Activated T-helper 1 cell treated with anti-CD3 and anti-CD28 coated beads, Interleukin-12 subunit alpha, Interleukin-12 subunit beta, Interleukin-2, Interleukin-4 antibody, amounts not matched to agents 30 ng/mL and 10 ng/mL and 1 ng/mL, durations not matched to agents 14 hours and 24 hours and 36 hours (primary cell): ENCODE data around the gene EDN2. TPM values are rescaled to one million over a fixed set of nuclear protein-coding genes. Genes with fewer than 3 reads are reported as not detected.

Experiments used
- DNase-seq: peaks from one replicate; pipeline ENCODE4 v3.0.0; 2021; ENCODE audit warnings: low spot score
- H3K27ac Mint-ChIP-seq: one replicate; pipeline ENCODE4 v1.8.0; 2021; ENCODE audit warnings: mild to moderate bottlenecking, mixed read lengths
- H3K27me3 Mint-ChIP-seq: one replicate; pipeline ENCODE4 v1.8.0; 2022; ENCODE audit warnings: mild to moderate bottlenecking, moderate library complexity, mixed read lengths; ENCODE audit not compliant: insufficient read depth
- H3K36me3 Mint-ChIP-seq: one replicate; pipeline ENCODE4 v1.8.0; 2021; ENCODE audit warnings: low read depth, mixed read lengths
- H3K4me1 Mint-ChIP-seq: one replicate; pipeline ENCODE4 v1.8.0; 2021; ENCODE audit warnings: low read depth, mixed read lengths
- H3K4me3 Mint-ChIP-seq: one replicate; pipeline ENCODE4 v1.8.0; 2021; ENCODE audit warnings: mild to moderate bottlenecking, moderate library complexity, mixed read lengths
- H3K9me3 Mint-ChIP-seq: one replicate; pipeline ENCODE4 v1.8.0; 2021; ENCODE audit warnings: mixed read lengths
- intact Hi-C: fragments of 100-400 bp; cut with micrococcal nuclease; formaldehyde crosslinking; loops from one replicate; pipeline ENCODE4 v1.15.1; 2024
- total RNA-seq: library from RNA; stranded (reverse); gene quantifications from 2 replicates; pipeline ENCODE4 v1.2.3, GENCODE V29; 2022

The EDN2 gene
- total RNA-seq, result not detected in 2 replicates

DNA sequence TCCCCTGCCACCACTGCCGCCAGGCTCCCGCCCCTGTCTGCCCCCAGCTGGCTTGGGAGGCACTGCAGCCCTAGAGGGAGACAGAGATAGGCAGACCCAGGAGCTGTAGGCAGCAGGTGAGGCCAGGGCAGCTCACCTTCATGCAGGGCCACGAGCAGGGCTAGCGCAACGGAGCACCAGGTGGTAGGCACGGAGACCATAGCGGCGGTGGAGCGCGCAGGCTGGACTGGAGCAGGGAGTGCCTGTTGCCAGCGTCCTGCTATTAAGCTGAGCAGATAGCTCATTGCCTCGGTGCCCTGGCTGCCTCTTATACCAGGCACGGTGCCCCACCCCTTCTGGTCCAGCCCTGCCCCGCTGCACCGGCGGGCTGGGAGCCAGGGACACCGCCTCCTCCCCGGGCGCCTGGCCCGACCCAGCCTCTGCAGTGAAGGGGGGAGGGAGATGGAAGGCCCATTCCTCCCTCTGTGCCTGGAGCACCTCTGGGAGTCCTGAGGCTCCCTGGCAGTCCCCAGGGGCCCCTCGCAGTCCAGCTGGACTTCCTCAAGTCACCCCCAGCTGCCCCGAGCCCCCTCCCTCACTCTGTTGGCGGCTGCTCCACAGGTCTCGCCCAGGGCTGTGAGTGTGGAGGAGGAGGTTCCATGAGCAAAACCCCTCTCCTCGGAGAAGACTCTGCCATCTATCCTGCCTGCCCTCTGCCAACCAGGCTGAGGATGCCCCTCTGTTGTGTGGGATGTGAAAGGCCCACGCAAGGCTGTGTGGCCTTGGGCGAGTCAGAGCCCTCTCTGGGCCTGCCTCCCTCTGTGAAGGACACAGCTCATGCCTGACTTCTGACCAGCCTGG lies at the start of gene EDN2:
Gene EDN2, minus strand, starts transcription at position 282 of the 840 bp plus-strand sequence. Its CDS starts 82 bp downstream, at position 200.
- no peaks in the 10 kb centered on the region for H3K36me3 Mint-ChIP-seq
- peaks cover 7% of the 10 kb centered on the region for H3K27me3 Mint-ChIP-seq
- H3K27ac Mint-ChIP-seq, result peak within 1 kb of the TSS; percentile 34
- no peak within 1 kb of the TSS for H3K4me3 Mint-ChIP-seq
- intact Hi-C loops, result no loop called here
- peaks cover 19% of the 10 kb centered on the region for H3K4me1 Mint-ChIP-seq
- no peaks in the 10 kb centered on the region for H3K9me3 Mint-ChIP-seq
- DNase-seq, result no peak

GRCh38 chr1:41533731-41534080 lies 49.2 kb upstream of the EDN2 start:
- H3K27me3 Mint-ChIP-seq, result no peaks in the 10 kb centered on the region
- H3K4me3 Mint-ChIP-seq, result no peak overlapping the region
- intact Hi-C loops, result no loop called here
- DNase-seq, result no peak
- peaks cover 59% of the 10 kb centered on the region for H3K36me3 Mint-ChIP-seq
- H3K9me3 Mint-ChIP-seq, result peaks cover 15% of the 10 kb centered on the region
- peaks cover 14% of the 10 kb centered on the region for H3K4me1 Mint-ChIP-seq
- H3K27ac Mint-ChIP-seq, result peak overlapping the region; percentile 41

DNA sequence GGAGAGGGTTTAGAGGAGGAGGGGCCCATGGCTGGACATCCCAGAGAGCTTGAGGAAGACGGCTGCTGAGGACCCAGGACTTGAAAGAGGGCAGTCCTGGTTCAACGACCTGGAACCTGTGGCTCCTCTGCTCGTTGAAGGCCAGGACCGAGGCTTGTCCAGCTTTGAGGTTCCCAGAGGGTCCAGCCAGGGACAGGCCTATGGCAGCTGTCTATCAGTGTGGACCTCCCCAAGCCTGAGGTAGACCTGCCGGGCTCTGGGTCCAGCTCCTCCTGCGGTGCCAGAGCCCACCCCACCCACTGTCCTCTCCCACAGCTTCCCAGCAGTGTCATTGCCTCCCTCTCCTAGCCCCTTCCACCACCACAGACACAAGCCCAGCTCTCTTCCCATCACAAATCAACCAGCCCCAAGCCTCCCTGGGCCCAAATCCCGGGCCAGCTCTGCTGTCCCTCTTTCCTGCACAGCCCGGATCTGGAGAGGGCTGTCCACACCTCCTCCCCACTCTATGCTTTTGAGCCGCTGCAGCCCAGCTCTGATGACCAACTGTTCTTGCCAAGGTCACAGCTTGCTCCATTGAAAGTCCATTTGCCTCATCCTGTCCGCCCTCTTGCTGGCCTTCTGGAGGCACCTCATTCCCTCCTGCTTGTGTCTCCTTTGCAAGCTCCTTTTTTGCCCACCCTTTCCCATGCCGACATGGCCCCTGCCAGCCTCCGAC lies 48.7 kb upstream of the EDN2 start:
- Mint-ChIP-seq H3K4me1 (peaks cover 14% of the 10 kb centered on the region), H3K36me3 (peaks cover 59% of the 10 kb centered on the region), H3K9me3 (peaks cover 15% of the 10 kb centered on the region), H3K27ac (peak overlapping the region; percentile 41), H3K4me3 (no peak overlapping the region), H3K27me3 (no peaks in the 10 kb centered on the region)
- intact Hi-C loops, result no loop called here
- DNase-seq, result no peak

DNA sequence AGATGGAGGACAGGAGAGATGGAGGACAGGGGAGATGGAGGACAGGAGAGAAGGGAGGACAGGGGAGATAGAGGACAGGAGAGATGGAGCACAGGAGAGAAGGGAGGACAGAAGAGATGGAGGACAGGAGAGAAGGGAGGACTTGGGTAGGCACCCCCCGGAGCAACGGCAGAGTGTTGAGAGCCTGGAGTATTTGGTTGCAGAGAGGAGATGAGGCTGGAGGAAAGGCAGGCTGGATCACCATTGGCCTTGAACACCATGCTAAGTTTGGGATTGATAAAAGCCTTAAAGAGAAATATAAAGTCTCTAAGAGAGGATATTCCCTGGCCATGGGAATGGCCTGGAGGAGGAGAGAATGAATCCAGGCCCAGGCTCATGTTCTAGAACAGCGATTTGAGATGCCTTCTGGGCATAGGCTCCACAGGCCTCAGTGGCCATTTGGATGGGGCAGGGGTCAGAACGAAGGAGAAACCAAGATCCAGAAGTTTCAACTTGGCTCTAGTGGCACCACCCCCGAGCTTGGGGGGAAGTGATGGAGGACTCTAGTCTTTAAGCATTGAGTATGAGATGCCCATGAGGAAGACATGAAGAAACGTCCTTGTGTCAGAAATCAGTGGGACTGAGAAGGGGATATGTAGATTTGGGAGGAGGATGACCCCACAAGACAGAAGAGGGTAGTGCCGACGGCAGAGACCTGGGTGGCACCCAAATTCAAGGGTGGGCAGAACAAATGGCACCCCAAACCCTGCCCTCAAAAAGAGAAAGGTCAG lies 47.9 kb upstream of the EDN2 start:
- peaks cover 14% of the 10 kb centered on the region for H3K4me1 Mint-ChIP-seq
- no peak for DNase-seq
- peaks cover 58% of the 10 kb centered on the region for H3K36me3 Mint-ChIP-seq
- H3K27ac Mint-ChIP-seq, result peak overlapping the region; percentile 11
- H3K4me3 Mint-ChIP-seq, result no peak overlapping the region
- intact Hi-C loops, result no loop called here
- H3K27me3 Mint-ChIP-seq, result no peaks in the 10 kb centered on the region
- H3K9me3 Mint-ChIP-seq, result peaks cover 15% of the 10 kb centered on the region

DNA sequence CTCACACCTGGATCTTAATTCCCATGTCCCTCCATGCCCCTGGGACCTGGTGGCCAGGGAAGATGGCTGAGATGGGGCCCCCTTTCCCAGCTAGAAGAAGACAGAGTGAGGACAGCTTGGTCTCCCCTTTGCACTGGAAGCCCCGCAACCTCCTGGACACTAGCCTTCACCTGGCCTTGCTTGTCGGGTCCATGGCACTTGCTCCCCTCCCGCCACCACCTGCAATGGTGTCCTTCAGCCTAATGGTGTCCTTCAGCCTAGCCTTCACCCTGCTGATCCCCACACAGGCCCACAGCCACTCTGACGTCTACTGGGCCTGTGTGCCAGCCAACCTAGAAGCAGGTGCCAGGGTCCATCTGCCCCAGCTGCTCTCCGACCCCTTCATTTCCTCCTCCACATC lies 45.9 kb upstream of the EDN2 start:
- Mint-ChIP-seq H3K9me3 (peaks cover 15% of the 10 kb centered on the region), H3K36me3 (peaks cover 51% of the 10 kb centered on the region), H3K4me3 (no peak overlapping the region), H3K4me1 (peaks cover 8% of the 10 kb centered on the region), H3K27ac (peak overlapping the region; percentile 40), H3K27me3 (no peaks in the 10 kb centered on the region)
- DNase-seq, result no peak
- intact Hi-C loops, result no loop called here

- peaks cover 15% of the 10 kb centered on the region for H3K9me3 Mint-ChIP-seq
- peaks cover 47% of the 10 kb centered on the region for H3K36me3 Mint-ChIP-seq
- no peak for DNase-seq
- no peaks in the 10 kb centered on the region for H3K27me3 Mint-ChIP-seq
- intact Hi-C loops, result no loop called here
- peak overlapping the region; percentile 69 for H3K27ac Mint-ChIP-seq
- peaks cover 8% of the 10 kb centered on the region for H3K4me1 Mint-ChIP-seq
- no peak overlapping the region for H3K4me3 Mint-ChIP-seq
These were observed 45.3 kb upstream of the EDN2 start for GRCh38 chr1:41529621-41530395.

GRCh38 chr1:41528726-41529605 lies 44.5 kb upstream of the EDN2 start:
- DNase-seq, result no peak
- peaks cover 45% of the 10 kb centered on the region for H3K36me3 Mint-ChIP-seq

GRCh38 chr1:41528106-41528505 lies 43.6 kb upstream of the EDN2 start:
- Mint-ChIP-seq H3K36me3 (peaks cover 41% of the 10 kb centered on the region), H3K4me3 (no peak overlapping the region), H3K27ac (peak overlapping the region; percentile 26), H3K9me3 (peaks cover 15% of the 10 kb centered on the region), H3K27me3 (no peaks in the 10 kb centered on the region), H3K4me1 (peaks cover 8% of the 10 kb centered on the region)
- intact Hi-C loops, result no loop called here
- no peak for DNase-seq

More at GRCh38 chr1:41528726-41529605, 44.5 kb upstream of the EDN2 start:
- Mint-ChIP-seq H3K9me3 (peaks cover 15% of the 10 kb centered on the region), H3K4me3 (no peak overlapping the region), H3K27me3 (no peaks in the 10 kb centered on the region), H3K4me1 (peaks cover 8% of the 10 kb centered on the region), H3K27ac (peak overlapping the region; percentile 36)
- intact Hi-C loops, result no loop called here

- Mint-ChIP-seq H3K4me1 (peaks cover 8% of the 10 kb centered on the region), H3K9me3 (peaks cover 15% of the 10 kb centered on the region), H3K36me3 (peaks cover 45% of the 10 kb centered on the region)
These were observed 42.6 kb upstream of the EDN2 start for GRCh38 chr1:41526956-41527561.

GRCh38 chr1:41525891-41526587 lies 41.6 kb upstream of the EDN2 start:
- H3K27me3 Mint-ChIP-seq, result no peaks in the 10 kb centered on the region
- intact Hi-C loops, result no loop called here
- peak overlapping the region; percentile 73 for H3K27ac Mint-ChIP-seq
- H3K9me3 Mint-ChIP-seq, result peaks cover 13% of the 10 kb centered on the region
- DNase-seq, result no peak
- no peak overlapping the region for H3K4me3 Mint-ChIP-seq
- peaks cover 44% of the 10 kb centered on the region for H3K36me3 Mint-ChIP-seq
- peaks cover 7% of the 10 kb centered on the region for H3K4me1 Mint-ChIP-seq

More at GRCh38 chr1:41526956-41527561, 42.6 kb upstream of the EDN2 start:
- Mint-ChIP-seq H3K27me3 (no peaks in the 10 kb centered on the region), H3K4me3 (no peak overlapping the region), H3K27ac (peak overlapping the region; percentile 55)
- intact Hi-C loops, result no loop called here
- no peak for DNase-seq
